NCI-H2227 (cell line): ENCODE results near the gene SSB.
"Not testable (repeated sequence)": the region's sequence is repeated elsewhere in the genome, so short reads cannot be mapped to it uniquely, and the experiment has no call there.

Source experiments
- DNase-seq: peaks from one replicate; lab custom pipeline; 2025; ENCODE audit not compliant: unreplicated experiment; lab: John Stamatoyannopoulos, UW

Gene SSB

DNA sequence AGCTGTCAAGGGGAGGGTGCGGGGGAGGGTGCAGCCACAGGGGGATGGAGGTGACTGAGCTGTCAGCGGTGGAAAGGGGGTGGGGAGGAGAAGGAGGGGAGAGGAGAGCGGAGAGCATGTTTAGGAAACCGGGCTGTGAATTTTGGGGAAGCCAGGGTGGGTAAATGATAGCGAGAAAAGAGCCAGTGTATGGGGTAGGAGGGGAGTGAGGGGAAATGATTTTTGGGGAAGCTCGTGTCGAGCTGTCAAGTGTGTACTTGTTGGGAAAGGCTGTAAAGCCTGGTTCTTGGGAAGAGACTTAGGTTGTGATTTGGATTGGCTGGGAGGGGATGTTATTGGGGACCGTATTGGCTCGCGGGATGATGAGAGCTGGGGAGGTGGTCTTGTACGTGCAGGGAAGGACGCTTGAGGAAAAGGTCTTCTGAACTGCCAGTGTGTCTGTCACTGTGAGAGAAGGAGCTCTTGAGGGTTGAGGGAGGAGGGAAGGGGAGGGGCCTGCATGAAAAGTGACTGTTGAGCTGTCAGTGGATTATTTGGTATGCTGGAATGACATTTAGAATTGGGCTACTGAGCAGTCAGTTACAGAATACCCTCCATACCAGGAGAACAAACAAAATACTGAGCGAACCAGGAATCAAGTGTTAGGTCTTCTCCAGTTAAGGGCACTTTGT, 29.6 kb downstream of the SSB start:
- DNase-seq, result peak; percentile 73

DNA sequence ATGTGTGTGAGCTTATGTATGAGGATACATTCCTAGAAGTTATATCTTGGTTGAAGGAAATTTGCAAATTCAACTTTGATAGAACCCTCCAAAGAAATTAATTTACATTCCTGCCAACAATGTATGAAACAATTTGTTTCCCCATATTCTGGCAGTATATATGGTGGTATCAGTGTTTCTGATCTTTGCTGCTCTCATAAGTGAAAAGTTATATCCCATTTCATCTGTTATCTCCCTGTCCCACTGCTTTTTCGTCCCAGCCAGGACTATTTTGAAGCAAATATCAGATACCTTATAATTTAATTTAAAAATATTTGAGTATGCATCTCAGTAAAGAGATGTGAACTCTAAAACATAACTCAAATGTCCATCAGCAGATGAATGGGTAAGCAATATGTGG, 35.7 kb downstream of the SSB start:
- DNase-seq, result no peak

DNA sequence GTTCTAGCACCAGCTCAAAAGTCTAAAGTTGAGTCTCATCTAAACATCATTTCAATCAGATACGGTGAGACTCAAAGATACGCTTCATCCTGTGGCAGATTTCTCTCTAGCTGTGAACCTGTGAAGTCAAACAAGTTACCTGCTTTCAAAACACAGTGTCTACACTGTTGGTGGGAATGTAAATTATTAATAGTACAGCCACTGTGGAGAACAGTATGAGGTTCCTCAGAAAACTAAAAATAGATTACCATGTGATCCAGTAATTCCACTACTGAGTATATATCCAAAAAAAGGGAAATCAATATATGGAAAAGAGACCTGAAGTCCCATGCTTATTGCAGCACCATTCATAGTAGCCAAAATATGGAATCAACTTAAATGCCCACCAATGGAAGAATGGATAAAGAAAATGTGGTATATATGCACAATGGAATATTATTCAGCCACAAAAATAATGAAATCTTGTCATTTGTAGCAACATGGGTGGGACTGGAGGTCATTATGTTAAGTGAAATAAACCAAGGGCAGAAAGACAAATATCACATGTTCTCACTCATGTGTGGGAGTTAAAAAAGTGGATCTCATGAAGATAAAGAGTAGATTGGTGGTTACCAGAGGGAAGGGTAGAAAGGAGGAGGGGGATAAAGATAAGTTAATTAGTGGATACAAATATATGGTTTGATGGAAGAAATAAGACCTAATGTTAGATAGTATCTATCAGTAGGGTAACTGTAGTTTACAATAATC, 40.2 kb downstream of the SSB start:
- DNase-seq, result no peak

DNA sequence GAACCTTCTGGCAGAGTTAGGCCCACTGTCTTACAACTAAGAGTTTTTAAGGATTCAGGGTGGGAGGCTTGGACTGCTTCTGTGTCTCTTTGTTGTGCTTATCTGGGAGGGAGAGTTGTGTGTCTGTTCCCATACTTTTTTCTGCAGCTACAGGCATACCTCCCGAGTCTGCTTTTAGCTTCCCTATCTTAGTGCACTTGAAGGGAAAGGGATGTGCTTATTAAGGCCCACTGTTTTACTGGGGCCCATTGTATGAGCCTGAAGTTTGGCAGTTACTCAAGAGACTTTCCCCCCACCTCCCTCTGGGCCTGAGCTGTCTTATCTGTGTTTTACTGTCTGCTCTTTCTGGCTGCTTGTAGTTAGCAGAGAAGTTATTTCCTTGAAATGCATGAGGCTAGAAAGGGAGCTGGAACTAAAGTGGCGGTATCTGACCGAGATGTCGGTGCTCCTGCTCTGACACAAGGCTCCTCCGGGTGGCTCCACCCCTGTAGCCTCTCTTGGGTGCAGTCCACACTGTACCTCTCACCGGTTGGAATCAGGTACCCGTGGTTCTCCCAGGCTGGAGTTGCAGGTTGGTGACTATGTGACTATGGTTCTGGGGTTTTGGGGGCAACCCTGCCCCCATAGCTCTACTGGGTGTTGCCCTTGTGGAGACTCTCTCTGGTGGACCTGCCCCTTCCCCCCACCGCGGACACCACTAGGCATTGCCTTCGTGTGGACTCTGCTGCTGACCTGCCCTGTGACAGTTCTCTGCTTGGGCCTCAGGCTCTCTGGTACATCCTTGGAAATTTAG, 41.5 kb downstream of the SSB start:
- DNase-seq, result no peak

DNA sequence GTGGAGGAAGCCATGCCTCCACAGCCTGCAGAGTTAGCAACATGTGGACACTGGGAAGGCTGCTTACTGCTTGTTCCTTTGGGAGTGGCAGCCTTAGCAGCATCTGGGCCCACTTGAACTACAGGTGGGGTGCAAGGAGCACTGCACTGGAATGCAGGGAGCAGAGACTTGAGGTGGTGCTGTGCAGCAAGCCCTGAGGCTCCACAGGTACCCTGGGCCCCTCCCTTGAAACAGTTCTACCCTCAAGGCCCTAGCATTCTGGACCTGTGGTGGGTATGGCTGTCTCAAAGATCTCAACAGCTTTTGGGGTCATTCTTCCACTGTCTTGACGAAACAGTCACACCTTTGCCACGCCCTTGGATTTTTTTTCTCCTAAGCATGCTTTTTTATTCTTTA, 42.1 kb downstream of the SSB start:
- DNase-seq, result no peak

DNA sequence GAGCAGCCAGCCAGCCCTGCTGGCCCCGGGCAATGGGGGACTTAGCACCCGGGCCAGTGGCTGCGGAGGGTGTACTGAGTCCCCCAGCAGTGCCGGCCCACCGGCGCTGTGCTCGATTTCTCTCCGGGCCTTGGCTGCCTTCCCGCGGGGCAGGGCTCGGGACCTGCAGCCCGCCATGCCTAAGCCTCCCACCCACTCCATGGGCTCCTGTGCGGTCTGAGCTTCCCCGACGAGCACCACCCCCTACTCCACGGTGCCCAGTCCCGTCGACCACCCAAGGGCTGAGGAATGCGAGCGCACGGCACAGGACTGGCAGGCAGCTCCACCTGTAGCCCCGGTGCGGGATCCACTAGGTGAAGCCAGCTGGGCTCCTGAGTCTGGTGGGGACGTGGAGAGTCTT, 43.0 kb downstream of the SSB start:
- DNase-seq, result not testable (repeated sequence)

DNA sequence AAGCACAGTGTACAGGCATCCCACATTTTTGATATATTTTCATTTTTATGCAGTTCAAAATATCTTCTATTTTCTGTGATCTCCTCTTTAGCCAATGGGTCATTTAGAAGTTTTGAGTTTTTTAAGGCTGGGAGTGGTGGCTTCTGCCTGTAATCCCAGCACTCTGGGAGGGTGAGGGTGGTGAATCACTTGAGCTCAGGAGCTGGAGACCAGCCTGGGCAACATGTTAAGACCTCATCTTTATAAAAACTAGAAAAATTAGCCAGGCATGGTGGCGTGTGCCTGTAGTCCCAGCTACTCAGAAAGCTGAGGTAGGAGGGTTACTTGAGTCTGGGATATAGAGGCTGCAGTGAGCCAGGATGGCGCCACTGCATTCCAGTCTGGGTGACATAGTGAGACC, 46.3 kb downstream of the SSB start:
- DNase-seq, result no peak

DNA sequence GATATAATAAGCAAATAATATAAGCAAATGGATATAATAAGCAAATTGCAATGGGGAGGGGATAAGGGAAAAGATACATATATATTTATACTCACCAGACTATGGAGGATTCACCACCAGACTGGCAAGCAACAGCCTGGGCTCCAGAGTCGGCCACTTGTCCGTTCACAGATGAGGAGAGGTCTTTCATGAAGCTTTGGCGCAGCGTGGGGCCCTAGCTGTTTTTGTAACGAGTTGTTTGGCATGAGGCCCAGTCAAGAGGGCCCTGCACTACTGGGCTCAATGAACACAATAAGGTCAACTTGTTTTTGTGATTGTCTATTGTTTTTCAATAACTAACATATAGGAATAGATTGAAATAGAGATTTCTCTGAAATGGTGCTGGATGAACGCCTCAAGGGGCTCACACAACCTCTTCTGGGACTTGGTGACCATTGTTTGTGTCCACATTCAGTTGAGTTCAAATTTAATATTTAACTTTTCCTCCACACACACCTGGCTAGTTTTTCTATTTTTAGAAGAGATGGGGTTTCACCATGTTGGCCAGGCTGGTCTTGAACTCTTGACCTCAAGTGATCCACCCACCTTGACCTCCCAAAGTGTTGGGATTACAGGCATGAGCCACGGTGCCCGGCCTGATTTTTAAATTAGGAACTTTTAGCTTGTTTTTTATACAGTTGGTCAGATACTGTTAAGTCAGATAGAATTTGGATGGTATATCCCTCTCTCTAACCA, 50.5 kb downstream of the SSB start:
- DNase-seq, result not testable (repeated sequence)

DNA sequence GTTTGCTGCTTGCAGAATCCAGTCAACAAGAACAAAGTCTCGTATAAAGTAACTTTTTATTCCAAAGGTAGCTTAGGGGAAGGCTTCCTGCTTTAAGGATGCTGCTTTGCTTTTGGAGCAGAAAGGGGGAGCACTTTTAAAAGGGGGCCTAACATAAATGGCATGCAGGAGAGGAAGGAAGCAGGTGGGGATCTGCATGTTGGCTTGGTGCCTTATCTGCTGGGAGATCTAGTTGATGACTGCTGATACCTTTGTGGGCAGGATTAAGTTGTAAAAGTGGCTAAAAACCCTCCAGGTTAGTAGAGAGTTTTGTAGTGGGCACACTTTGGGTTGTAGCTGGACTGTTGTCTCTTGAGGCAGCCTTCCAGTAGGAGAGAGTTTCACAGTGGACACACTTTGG, 51.0 kb downstream of the SSB start:
- no peak for DNase-seq

DNA sequence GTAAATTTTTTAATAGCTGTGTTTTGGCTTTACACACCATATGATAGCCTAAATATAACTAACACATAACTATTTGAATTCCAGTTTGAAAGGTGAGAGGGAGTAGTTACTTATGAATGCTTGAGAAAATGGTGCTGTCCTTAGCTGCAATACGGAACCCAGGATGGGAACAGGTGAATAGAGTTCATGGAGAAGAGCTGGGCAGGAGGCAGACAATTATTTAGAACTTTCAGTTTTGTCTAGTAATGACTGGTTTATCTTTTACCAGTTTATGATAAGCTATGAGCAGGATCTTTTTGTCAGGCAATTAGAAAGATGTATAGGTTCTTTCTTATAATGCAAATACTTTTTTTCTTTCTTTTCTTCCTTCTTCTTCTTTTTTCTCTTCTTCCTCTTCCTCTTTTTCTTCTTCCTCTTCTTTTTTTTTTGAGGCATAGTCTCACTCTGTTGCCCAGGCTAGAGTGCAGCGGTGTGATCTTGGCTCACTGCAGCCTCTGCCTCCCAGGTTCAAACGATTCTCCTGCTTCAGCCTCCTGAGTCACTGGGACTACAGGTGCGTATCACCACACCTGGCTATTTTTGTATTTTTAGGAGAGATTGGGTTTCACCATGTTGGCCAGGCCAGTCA, 54.5 kb downstream of the SSB start:
- DNase-seq, result no peak

DNA sequence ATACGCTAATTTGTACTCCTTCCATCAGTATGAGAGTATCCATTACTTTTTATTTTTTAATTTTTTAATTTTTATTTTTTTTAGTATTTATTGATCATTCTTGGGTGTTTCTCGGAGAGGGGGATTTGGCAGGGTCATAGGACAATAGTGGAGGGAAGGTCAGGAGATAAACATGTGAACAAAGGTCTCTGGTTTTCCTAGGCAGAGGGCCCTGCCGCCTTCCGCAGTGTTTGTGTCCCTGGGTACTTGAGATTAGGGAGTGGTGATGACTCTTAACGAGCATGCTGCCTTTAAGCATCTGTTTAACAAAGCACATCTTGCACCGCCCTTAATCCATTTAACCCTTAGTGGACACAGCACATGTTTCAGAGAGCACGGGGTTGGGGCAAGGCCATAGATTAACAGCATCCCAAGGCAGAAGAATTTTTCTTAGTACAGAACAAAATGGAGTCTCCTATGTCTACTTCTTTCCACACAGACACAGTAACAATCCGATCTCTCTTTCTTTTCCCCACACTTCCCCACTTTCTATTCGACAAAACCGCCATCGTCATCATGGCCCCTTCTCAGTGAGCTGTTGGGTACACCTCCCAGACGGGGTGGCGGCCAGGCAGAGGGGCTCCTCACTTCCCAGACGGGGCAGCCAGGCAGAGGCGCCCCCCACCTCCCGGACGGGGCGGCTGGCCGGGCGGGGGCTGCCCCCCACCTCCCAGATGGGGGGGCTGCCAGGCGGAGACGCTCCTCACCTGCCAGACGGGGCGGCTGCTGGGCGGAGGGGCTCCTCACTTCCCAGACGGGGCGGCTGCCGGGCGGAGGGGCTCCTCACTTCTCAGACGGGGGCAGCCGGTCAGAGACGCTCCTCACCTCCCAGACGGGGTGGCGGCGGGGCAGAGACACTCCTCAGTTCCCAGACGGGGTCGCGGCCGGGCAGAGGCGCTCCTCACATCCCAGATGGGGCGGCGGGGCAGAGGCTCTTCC, 56.9 kb downstream of the SSB start:
- DNase-seq, result not testable (repeated sequence)

DNA sequence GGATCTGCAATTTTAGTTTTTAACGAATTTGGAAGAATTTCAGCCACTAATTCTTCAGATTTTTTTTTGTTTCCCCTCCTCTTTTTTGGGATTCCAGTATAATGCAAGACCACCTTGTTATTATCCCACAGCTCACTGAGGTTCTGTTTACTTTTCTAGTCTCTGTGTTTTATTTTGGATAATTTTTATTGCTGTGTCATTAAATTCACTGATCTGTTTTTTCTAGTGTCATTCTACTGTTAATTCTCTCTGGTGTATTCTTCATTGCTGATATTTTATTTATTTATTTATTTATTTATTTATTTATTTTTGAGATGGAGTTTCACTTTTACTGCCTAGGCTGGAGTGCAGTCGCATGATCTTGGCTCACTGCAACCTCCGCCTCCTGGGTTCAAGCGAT, 60.8 kb downstream of the SSB start:
- no peak for DNase-seq

DNA sequence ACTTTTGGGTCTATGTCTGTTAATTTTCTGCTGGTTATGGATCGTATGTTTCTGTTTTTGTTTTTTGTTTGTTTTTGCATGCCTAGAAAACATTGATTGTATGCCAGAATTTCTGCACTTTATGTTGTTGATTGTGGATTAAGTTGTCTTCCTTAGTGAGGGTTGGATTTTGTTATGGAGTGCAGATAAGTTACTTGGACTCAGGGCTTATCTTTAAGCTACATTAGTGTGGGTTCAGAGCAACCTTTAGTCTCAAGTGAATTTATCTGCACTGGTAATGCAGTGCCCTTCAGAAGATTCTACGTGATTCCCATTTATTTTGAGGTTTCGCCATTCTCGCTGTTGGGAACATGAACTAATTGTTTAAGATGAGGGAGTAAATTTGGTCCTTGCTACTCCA, 61.5 kb downstream of the SSB start:
- DNase-seq, result no peak
